Measurements from ENCODE around the gene PNO1.

The PNO1 gene

DNA sequence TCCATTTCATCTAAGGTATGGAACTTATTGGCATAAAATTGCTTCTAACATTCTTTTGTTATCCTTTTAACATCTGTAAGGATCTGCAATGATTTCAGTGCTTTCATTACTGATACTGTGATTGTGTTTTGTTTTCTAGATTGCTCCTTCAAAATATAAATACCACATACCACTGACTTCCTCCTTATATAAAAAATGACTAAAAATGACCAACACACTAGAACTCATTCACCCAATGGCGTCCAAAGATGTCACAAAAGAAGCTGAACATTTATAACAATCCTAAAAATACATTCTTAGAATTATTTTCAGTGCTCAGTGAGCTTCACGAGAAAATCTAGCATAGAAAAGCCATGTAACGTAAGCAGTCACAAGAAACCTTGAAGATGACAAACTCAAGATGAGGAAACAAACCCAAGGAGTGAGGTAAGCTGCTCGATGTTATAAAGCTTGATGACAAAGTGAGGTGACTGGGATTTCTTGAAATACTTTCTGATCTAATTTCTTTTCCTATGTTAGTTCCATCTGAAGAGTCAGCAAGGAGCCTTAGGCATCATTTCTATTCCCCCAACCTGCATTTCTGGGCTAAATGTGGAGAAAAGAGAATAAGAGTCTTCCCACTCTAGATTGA is 42.6 kb downstream of the PNO1 start:
- DNase-seq, result no peak

DNA sequence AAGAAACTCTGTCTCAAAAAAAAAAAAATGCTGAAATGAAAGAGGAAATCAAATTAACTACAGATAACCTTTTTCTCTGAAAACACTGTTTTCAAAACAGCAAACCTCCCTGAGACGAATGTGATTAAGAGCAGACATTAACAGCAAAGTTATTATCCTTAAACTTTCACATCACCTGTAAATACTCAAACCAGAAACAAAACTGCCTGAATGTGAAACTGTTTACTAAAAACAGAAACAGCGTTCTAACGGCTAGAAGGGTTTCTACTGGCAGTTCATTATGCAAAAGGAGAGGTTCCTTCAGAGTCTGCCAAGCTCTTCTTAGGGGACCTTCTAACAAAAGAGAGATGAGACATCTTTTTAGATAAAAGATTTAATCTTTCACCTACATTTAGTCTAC is 45.9 kb downstream of the PNO1 start:
- no peak for DNase-seq

DNA sequence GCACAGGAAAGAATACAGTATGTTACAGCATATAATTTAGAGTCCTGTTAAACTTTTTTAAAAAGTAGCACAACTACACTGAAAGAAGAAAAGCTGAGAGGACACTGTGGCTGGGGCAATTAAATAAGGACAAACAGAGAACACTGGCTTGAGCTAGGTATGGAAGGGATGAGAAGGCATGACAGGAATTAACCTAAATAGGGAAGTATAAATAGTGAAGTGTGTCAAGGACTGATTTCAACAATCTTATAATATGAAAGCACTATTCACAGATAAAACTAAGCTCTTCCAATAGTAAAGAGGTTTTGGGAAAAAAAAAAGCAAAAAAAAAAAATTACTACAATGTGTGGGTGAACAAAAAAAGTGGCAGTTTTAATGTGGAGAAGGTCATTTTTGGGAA is 49.1 kb downstream of the PNO1 start:
- DNase-seq, result no peak

DNA sequence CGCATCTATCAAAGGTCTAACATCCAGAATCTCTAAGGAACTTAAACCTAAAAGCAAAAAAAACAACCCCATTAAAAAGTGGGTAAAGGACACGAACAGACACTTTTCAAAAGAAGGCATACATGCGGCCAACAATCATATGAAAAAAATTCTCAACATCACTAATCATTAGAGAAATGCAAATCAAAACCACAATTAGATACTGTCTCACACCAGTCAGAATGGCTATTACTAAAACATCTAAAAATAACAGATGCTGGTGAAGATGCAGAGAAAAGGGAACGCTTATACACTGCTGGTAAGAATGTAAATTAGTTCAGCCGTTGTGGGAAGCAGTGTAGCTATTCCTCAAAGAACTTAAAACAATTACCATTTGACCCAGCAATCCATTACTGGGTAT is 56.7 kb downstream of the PNO1 start:
- no peak for DNase-seq

DNA sequence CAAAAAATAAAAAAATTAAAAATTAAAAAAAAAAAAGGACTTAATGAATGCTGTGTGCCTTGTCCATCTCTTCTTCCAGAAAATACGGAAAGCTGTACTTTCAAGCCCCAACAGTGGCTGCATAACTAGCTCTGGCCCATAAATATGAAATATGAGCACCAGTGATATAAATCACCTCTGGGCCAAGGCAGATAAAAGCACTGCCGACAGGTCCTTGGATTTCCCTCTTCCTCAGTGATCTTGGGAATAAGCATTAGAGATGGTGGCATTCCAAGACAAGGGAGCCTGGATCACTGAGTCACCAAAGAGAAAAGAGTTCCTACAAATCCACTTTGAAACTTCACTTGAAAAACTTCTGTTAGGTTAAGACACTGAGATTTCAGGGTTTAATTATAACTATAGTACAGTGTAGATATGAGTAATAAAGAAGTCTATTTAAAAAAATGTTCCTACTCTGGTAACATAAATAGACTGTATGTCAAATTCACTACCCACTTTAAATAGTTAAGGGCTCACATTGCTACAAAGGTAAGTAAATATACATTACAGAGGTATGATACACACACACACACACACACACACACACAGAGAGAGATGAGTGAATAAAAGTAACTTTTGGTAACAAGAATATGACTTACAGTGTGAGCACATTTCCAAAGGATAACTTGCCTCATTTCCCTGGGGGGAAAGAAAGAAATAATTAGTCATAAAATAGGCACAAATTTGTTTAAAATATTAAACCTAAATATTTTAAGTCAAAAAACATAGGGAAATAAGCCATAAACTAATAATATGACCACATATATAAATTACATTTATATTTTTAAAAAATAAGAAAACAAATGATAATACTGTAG is 59.0 kb downstream of the PNO1 start:
- no peak for DNase-seq

DNA sequence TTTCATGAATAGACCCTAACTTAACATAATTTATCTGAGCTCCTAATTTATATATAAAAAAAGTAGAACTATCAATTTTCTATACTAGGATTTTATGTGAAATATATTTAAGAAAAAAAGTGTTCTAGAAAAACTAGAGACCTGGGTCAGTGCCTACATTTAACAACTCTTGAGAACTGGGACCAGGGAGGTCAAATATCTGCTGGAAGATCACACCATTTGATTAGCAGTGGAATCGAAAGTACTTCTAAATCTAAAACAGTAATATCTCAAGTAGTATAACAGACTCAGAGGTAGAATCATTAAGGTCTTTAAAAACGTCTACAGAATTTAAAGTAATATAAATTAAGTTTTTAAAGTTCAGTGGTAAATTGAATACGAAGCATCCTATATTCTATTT is 60.0 kb downstream of the PNO1 start:
- DNase-seq, result no peak

DNA sequence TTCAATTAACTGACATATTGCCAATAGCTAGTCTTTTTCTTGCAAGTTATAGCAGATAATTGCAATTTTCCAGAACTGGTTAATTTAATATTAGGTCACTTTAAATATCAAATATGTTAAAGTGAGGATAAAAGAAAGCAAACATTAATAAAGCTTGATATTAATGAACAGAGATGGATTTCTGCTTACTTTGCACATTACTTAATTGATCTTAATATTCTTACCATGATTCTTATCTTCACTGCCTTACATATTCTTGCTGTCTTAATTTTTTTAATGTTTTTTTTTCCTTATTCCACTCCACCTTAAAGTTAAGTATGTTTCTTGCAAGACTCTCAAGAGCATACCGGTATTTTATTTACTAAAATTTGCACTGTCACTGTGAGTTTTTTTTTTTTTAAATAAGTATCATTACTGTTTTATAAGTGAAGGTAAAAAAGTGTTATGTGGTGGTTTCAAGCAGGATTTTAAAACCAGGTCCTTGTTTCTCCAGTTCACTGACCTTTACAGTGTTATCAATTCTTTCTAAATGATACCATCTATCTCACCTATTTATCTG is 60.7 kb downstream of the PNO1 start:
- DNase-seq, result no peak

DNA sequence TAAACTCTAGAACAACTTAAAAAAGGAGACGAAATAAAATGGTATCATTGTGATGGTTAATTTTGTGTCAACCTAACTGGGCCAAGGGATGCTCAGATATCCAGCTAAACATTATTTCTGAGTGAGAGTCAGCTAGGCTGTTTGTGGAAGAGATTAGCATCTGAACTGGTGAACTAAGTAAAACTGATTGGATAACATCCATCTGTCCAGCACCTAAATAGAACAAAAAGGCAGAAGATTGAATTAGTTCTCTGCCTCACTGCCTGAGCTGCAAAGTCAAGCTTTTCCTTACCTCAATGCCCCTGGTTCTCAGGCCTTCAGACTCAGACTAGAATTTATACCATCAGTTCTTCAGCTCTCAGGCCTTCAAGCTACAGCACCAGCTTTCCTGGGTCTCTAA is 64.6 kb downstream of the PNO1 start:
- DNase-seq, result no peak

DNA sequence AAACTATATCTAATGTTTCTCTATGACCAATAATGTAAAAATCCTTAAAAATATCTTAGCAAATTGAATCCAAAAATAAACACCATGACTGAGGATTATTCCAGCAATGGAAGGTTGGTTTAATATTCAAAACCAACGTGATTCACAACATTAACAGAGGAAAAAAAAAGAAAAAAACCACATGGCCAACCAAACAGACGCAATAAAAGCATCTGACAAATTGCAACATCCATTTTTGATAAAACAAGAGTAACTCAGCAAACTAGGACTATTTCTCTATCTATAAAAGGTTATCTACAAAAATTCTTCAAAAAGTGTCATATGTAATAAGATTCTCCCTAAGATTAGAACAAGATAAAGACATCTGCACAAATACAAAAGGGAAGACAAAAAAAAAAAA is 65.7 kb downstream of the PNO1 start:
- no peak for DNase-seq

DNA sequence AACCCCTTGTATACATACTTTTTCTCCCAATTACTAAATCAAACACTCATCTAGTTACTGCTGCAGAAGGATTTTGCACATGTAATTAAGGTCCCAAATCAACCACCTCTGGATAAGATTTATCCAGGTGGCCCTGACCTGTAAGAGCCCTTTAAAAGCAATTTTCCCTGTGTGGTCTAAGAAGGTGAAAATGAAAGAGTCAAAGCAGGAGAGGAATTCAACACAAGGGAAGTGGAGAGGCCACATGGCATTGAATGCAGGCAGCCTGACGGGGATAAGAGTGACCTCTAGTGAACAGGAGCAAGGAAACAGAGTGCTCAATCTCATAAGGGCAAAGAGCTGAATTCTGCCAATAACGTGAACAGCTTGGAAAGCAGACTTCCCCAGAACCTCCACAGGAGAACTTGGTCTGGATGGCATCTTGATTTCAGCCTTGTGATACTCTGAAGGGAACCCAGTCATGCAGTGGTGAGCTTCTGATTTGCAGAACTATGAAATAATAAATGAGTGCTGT is 67.5 kb downstream of the PNO1 start:
- DNase-seq, result peak; percentile 69
